B cell (primary cell): Measurements from ENCODE around the gene CYBB. TPM values are rescaled to one million over a fixed set of nuclear protein-coding genes. Genes with fewer than 3 reads are reported as not detected.
A peak's percentile ranks its signal among the peaks of the same experiment; 100 is the strongest.

Source experiments
- ATAC-seq: fragments of 200-7000 bp; cut with Tn5 transposase; one replicate; pipeline ENCODE4 v1.10.0; 2021; ENCODE audit warnings: low read depth, mild to moderate bottlenecking, moderate number of reproducible peaks, moderate library complexity
- CTCF ChIA-PET: fragments of 350-600 bp; sonication (Branson Sonifier 250); formaldehyde crosslinking; loops from one replicate; lab custom pipeline; 2021; ENCODE audit warnings: antibody characterized with exemption, inconsistent platforms; lab: Charles Lee
- POLR2A ChIA-PET: fragments of 350-600 bp; sonication (Branson Sonifier 250); formaldehyde crosslinking; loops from one replicate; lab custom pipeline; 2021; ENCODE audit warnings: antibody characterized with exemption; lab: Charles Lee
- DNase-seq: peaks from one replicate; pipeline ENCODE4 v3.0.0; 2013
- H2AFZ ChIP-seq: 2 replicates; pipeline ENCODE4 v1.6.1; 2012; ENCODE audit warnings: mild to moderate bottlenecking, low read depth, low read length; ENCODE audit not compliant: insufficient read depth, poor library complexity, severe bottlenecking
- H3K27ac ChIP-seq, 2 donors: 1 replicate in 1 of 2; 2 replicates in 1 of 2; pipeline ENCODE4 v1.5.1; 2012 to 2013; ENCODE audit warnings: low read length in 2 of 2, mild to moderate bottlenecking in 2 of 2, moderate library complexity in 1 of 2
- H3K27me3 ChIP-seq, 4 experiments: fragments of 200-600 bp in 1 of 4; sonication (generic) in 1 of 4; replicated peaks in 1 of 4; 1 replicate in 2 of 4; 2 replicates in 2 of 4; pipeline versions ENCODE4 v1.6.1 to v1.7.0; 2013 to 2016; ENCODE audit warnings: low read length in 3 of 4, mild to moderate bottlenecking in 2 of 4, mixed read lengths in 1 of 4, moderate library complexity in 1 of 4; ENCODE audit not compliant: insufficient read depth in 4 of 4, control insufficient read depth in 3 of 4; ENCODE audit errors: control extremely low read depth in 1 of 4
- H3K36me3 ChIP-seq, 2 experiments: replicated peaks in 1 of 2; 1 replicate in 1 of 2; 2 replicates in 1 of 2; pipeline versions ENCODE4 v1.6.1 to v1.7.1; 2013; ENCODE audit warnings: low read length in 1 of 2; ENCODE audit not compliant: insufficient read depth in 2 of 2, control insufficient read depth in 1 of 2; ENCODE audit errors: control extremely low read depth in 1 of 2, extremely low read depth in 1 of 2
- H3K4me1 ChIP-seq, 2 donors: fragments of 200-600 bp in 1 of 2; sonication (generic) in 1 of 2; 1 replicate in 1 of 2; 2 replicates in 1 of 2; pipeline versions ENCODE4 v1.5.1 to v1.6.1; 2013 to 2017; ENCODE audit warnings: low read length in 2 of 2; ENCODE audit not compliant: control insufficient read depth in 2 of 2, insufficient read depth in 2 of 2
- H3K4me2 ChIP-seq: replicated peaks from 2 replicates; pipeline ENCODE3; 2012; ENCODE audit warnings: mild to moderate bottlenecking, low read depth, low read length; ENCODE audit not compliant: poor library complexity, severe bottlenecking
- H3K4me3 ChIP-seq, 5 experiments: fragments of 200-600 bp in 1 of 5; sonication (generic) in 1 of 5; 1 replicate in 3 of 5; 2 replicates in 2 of 5; pipeline versions ENCODE4 v1.5.1 to v1.7.0; 2011 to 2016; ENCODE audit warnings: low read length in 4 of 5, mild to moderate bottlenecking in 4 of 5, low read depth in 2 of 5, control low read depth in 1 of 5, moderate library complexity in 1 of 5; ENCODE audit not compliant: insufficient read depth in 1 of 5; ENCODE audit errors: control extremely low read depth in 1 of 5, extremely low read depth in 1 of 5
- H3K79me2 ChIP-seq: fragments of 200-600 bp; sonication (generic); one replicate; pipeline ENCODE4 v1.6.0; 2016; ENCODE audit warnings: low read length; ENCODE audit not compliant: control insufficient read depth, insufficient read depth
- H3K9ac ChIP-seq: fragments of 200-600 bp; sonication (generic); 2 replicates; pipeline ENCODE4 v1.6.1; 2017; ENCODE audit warnings: mild to moderate bottlenecking, low read length, moderate library complexity
- H3K9me3 ChIP-seq, 3 donors: one replicate each; pipeline versions ENCODE4 v1.6.1 to v1.7.1; 2013; ENCODE audit warnings: low read length in 2 of 3; ENCODE audit not compliant: control insufficient read depth in 2 of 3, insufficient read depth in 1 of 3; ENCODE audit errors: control extremely low read depth in 1 of 3
- H4K20me1 ChIP-seq: 2 replicates; pipeline ENCODE4 v1.6.0; 2012; ENCODE audit warnings: mild to moderate bottlenecking, low read length; ENCODE audit not compliant: insufficient read depth, control insufficient read depth, poor library complexity, severe bottlenecking
- H3K27ac Mint-ChIP-seq: one replicate; pipeline ENCODE4 v1.8.0; 2021; ENCODE audit warnings: mixed read lengths
- H3K27me3 Mint-ChIP-seq: one replicate; pipeline ENCODE4 v1.8.0; 2021; ENCODE audit warnings: mixed read lengths
- H3K4me1 Mint-ChIP-seq: one replicate; pipeline ENCODE4 v1.8.0; 2021; ENCODE audit warnings: mixed read lengths
- H3K4me3 Mint-ChIP-seq: one replicate; pipeline ENCODE4 v1.8.0; 2021; ENCODE audit warnings: mixed read lengths
- H3K9me3 Mint-ChIP-seq: one replicate; pipeline ENCODE4 v1.8.0; 2022; ENCODE audit warnings: mixed read lengths; ENCODE audit not compliant: insufficient read depth
- EZH2 ChIP-seq: IDR thresholded peaks from 2 replicates; pipeline ENCODE4 v1.6.1; 2012; ENCODE audit warnings: borderline replicate concordance, low read depth, mild to moderate bottlenecking, moderate library complexity, low read length; ENCODE audit not compliant: insufficient read depth, poor library complexity, severe bottlenecking
- WGBS: methylation state at CpG from one replicate; pipeline ENCODE4 v1.1.5; 2013; ENCODE audit warnings: missing lambda C conversion rate; ENCODE audit not compliant: insufficient coverage; 5-methylcytosine and 5-hydroxymethylcytosine counted together
- intact Hi-C: fragments of 100-400 bp; cut with micrococcal nuclease; formaldehyde crosslinking; loops from one replicate; pipeline ENCODE4 v1.10.0; 2022
- polyA minus RNA-seq: library from RNA; depleted of rRNA, polyadenylated mRNA; stranded (reverse); fragments of >200 nt; gene quantifications from 2 replicates; pipeline ENCODE4 v1.2.3, GENCODE V29; 2012
- polyA plus RNA-seq: library from polyadenylated mRNA; depleted of rRNA; stranded (reverse); fragments of >200 nt; gene quantifications from 2 replicates; pipeline ENCODE4 v1.2.3, GENCODE V29; 2012
- total RNA-seq, 2 donors: library from RNA; stranded (reverse); fragments of 120-200 nt in 1 of 2; gene quantifications; 1 replicate in 1 of 2; 2 replicates in 1 of 2; pipeline versions ENCODE4 v1.2.3 to v1.2.4, GENCODE V29; 2013 to 2022
- TF ChIP-seq, protein P1 (sequence below): fragments of 200-600 bp; IDR thresholded peaks from one replicate; pipeline ENCODE4 v1.8.0; 2022; ENCODE audit warnings: antibody characterized with exemption, mild to moderate bottlenecking

CYBB gene
- total RNA-seq (127 and 132 TPM in 2 replicates), polyA plus RNA-seq (72.1 and 77.4 TPM in 2 replicates), polyA minus RNA-seq (108 and 133 TPM in 2 replicates)
- total RNA-seq (2013), result 281 TPM

DNA sequence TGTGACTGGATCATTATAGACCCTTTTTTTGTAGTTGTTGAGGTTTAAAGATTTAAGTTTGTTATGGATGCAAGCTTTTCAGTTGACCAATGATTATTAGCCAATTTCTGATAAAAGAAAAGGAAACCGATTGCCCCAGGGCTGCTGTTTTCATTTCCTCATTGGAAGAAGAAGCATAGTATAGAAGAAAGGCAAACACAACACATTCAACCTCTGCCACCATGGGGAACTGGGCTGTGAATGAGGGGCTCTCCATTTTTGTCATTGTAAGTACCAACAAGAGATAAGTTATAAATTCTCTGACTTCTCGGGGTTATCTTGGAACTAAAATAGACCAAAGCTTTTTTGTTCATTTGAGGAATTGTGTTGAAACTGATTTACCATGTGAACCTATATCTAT is at the start of gene CYBB:
Gene CYBB, plus strand, starts transcription at position 203 of the 400 bp plus-strand sequence. Its CDS starts 19 bp downstream, at position 222.
- CTCF ChIA-PET, result interaction anchor here (0.7 to 7.9 kb wide), 6 partner anchors 14 to 35 kb away, joined by 3 to 65 read pairs (median 4); no protein-coding TSS in a partner anchor
- no CpG with 5 or more reads among the region's 2 CpGs for WGBS
- peak within 1 kb of the TSS; percentile 66 for H3K9ac ChIP-seq
- H2AFZ ChIP-seq, result peak within 1 kb of the TSS; percentile 18
- H3K79me2 ChIP-seq, result peaks cover 46% of the 10 kb centered on the region
- H3K9me3 ChIP-seq, result no peaks in the 10 kb centered on the region
- H3K4me2 ChIP-seq, result peak within 1 kb of the TSS; percentile 69
- peak within 1 kb of the TSS; percentile 60 to 89 (median 66) for H3K4me3 ChIP-seq
- no peaks in the 10 kb centered on the region for H3K27me3 Mint-ChIP-seq
- DNase-seq (peak; percentile 56), ATAC-seq (peak; percentile 62)
- POLR2A ChIA-PET, result interaction anchor here (0.8 to 1.4 kb wide), 3 partner anchors 8 to 34 kb away, joined by 3 read pairs; no protein-coding TSS in a partner anchor
- peak within 1 kb of the TSS; percentile 97 for H3K27ac Mint-ChIP-seq
- H3K9me3 Mint-ChIP-seq, result no peaks in the 10 kb centered on the region
- intact Hi-C loops, result no loop called here
- peaks cover 55 to 59% of the 10 kb centered on the region in 2 donors for H3K4me1 ChIP-seq
- H3K27ac ChIP-seq, result peak within 1 kb of the TSS; percentile 48 to 83
- peak within 1 kb of the TSS; percentile 96 for H3K4me3 Mint-ChIP-seq
- H4K20me1 ChIP-seq, result no peaks in the 10 kb centered on the region
- TF ChIP-seq, protein P1, sequence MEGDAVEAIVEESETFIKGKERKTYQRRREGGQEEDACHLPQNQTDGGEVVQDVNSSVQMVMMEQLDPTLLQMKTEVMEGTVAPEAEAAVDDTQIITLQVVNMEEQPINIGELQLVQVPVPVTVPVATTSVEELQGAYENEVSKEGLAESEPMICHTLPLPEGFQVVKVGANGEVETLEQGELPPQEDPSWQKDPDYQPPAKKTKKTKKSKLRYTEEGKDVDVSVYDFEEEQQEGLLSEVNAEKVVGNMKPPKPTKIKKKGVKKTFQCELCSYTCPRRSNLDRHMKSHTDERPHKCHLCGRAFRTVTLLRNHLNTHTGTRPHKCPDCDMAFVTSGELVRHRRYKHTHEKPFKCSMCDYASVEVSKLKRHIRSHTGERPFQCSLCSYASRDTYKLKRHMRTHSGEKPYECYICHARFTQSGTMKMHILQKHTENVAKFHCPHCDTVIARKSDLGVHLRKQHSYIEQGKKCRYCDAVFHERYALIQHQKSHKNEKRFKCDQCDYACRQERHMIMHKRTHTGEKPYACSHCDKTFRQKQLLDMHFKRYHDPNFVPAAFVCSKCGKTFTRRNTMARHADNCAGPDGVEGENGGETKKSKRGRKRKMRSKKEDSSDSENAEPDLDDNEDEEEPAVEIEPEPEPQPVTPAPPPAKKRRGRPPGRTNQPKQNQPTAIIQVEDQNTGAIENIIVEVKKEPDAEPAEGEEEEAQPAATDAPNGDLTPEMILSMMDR, result no peak
- no peak for TF ChIP-seq EZH2
- peaks cover 0 to 26% of the 10 kb centered on the region in 2 experiments for H3K36me3 ChIP-seq
- peaks cover 57% of the 10 kb centered on the region for H3K4me1 Mint-ChIP-seq
- no peaks in the 10 kb centered on the region for H3K27me3 ChIP-seq

DNA sequence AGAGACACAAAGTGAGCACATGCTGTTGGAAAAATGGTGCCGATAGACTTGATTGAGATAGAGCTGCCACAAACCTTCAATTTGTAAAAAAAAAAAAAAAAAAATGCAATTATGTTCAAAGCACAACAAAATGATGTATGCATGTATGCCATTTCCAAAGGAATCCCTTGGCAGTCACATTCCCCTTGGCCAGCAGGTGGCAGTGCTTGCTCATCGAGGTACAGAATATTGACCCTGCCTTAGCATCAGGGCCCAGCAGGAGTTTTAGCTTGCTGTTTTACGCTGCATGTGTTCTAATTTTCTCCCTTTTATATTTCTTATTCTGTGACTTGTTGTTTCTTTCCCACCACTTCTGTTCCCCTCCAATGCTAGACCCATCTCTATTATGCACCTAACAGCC is 34.5 kb upstream of the CYBB start:
- Histone ChIP-seq H2AFZ (peak overlapping the region; percentile 35), H3K79me2 (peaks cover 3% of the 10 kb centered on the region), H3K27ac (peak overlapping the region; percentile 50 to 70), H3K4me1 (peaks cover 20 to 24% of the 10 kb centered on the region in 2 donors), H3K9me3 (no peaks in the 10 kb centered on the region), H3K4me2 (peak overlapping the region; percentile 49), H3K4me3 (no peak overlapping the region), H3K27me3 (no peaks in the 10 kb centered on the region), H3K9ac (peak overlapping the region; percentile 11), H4K20me1 (no peaks in the 10 kb centered on the region), H3K36me3 (no peaks in the 10 kb centered on the region)
- Mint-ChIP-seq H3K27me3 (no peaks in the 10 kb centered on the region), H3K9me3 (no peaks in the 10 kb centered on the region), H3K4me1 (peaks cover 21% of the 10 kb centered on the region), H3K4me3 (peak overlapping the region; percentile 67), H3K27ac (peak overlapping the region; percentile 88)
- TF ChIP-seq, protein P1, result peak; percentile 73
- TF ChIP-seq EZH2, result no peak
- ATAC-seq (peak; percentile 75), DNase-seq (peak; percentile 81)
- ChIA-PET POLR2A (interaction anchor here (0.7 to 2.7 kb wide), 7 partner anchors 17 to 79 kb away, joined by 3 to 18 read pairs (median 3); partner anchors contain the start of gene CYBB), CTCF (interaction anchor here (0.6 to 11.0 kb wide), 28 partner anchors 9 to 1523 kb away, joined by 3 to 279 read pairs (median 10); partner anchors contain the start of genes CYBB and RPGR)
- intact Hi-C loops, result loop anchor here (1.0 kb wide), 2 partner anchors 42 to 80 kb away; no protein-coding TSS in a partner anchor
- no CpG with 5 or more reads among the region's 3 CpGs for WGBS
